Activated CD4-positive, CD25-positive, alpha-beta regulatory T cell treated with anti-CD3 and anti-CD28 coated beads, Interleukin-2, amount 50 U/mL, for 24 hours (primary cell): ENCODE measurements around the gene ZSCAN1.

ENCODE experiments used
- ATAC-seq, 2 donors: fragments of 150-1000 bp; cut with Tn5 transposase; one replicate each; pipeline ENCODE4 v1.10.0; 2021; ENCODE audit warnings: mild to moderate bottlenecking in 1 of 2, moderate library complexity in 1 of 2

ZSCAN1 gene

DNA sequence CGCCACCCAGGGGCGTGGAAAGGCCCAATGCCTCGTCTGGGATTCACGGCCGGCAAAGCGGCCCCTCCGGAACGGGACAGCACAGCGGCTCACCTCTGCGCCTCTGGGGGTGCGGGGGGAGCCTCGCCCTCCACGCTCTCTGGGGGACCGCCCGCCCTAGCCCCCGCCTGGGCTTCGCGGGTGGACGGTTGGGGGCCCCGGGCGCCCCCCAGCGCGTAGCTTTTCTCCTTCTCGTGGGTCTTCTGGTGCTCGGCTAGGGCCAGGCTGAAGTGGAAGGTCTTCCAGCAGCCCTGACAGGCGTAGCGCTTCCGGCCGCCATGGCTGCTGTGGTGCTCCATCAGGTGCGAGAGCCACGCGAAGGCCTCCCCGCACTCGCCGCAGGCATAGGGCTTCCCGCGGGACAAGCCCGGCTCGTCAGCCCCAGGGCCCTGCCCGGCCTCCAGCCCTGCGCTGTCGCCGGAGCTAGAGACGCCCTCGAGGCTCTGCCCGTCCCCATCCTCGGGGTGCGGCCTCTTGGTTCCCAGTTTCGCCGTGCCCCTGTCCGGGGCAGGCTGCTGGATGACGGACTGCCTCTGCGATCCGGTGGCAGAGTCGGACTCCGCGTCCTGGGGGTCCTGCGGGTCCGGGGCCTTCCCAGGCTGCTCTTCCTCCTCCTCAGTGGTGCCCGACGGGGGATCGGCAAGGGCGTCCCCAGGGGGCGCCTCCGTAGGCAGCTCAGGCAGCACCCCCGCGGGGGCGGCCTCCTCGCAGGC is 50.9 kb downstream of the ZSCAN1 start:
- ATAC-seq = no peak

DNA sequence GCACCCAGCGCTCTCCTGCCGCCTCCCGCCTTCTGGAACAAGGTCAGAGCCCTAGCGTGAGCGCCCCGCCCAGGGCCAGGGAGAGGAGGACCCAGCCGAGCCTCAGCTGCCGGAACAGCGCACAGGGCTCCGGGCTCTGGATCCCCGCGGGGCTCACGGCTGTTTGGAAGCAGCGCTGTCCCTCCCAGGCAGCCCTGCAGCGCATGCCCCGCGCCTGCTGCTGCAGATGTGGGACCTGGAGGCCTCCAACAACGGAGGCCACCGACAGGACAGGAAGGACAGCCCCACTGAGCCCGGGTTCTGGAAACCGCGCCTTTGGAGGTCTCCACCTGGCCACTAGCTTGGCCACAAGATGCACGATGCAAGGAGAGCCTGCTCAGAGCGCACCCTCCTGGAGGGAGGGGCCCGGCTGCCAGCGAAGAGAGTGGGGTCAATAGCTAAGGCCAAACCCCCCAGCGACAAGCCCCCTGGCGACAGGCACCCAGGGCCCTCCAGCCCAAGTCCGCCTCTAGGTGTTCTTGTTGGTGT is 51.6 kb downstream of the ZSCAN1 start:
- ATAC-seq = no peak

DNA sequence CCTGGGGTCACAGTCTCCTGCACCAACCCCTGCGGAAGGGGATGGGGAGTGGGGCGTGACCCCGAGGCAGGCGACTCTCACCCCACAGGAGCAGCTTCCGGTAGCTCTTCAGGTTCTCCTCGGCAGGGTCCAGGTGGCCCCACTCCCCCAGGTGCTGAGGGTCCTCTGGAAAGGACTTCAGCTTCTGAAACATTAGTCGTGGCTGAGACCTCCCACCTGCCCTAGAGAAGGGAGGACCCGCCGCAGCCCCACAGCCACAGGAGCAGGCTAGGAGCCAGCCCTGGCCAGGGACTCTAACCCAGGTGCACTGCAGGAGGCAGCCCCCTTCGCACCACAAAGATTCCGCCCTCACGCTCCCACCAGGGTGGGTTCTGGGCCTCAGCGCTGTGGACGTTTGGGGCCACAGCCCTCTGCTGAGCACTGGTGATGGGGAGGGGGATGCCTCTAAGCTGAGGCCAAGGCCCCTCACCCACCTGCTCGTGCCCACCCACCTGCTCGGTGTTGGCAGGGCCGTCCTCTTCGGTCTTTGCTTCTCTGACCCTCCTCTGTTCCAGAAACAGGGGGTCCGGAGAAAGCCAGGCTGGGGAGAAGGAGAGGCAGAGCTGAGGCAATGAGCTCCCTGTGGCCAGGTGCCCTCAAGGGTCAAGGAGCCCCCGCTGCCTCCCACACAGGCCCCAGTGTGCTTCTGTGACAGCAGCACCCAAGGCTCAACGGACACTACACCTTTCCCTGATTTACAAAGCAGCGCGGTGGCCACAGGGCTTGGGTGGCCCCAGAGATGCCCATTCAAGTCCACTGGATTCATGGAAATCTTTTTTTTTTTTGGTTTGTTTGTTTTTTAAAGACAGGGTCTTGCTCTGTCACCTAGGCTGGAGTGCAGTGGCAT is 53.2 kb downstream of the ZSCAN1 start:
- ATAC-seq = no peak

GRCh38 chr19:58088521-58089052 is 54.8 kb downstream of the ZSCAN1 start:
- no peak for ATAC-seq

DNA sequence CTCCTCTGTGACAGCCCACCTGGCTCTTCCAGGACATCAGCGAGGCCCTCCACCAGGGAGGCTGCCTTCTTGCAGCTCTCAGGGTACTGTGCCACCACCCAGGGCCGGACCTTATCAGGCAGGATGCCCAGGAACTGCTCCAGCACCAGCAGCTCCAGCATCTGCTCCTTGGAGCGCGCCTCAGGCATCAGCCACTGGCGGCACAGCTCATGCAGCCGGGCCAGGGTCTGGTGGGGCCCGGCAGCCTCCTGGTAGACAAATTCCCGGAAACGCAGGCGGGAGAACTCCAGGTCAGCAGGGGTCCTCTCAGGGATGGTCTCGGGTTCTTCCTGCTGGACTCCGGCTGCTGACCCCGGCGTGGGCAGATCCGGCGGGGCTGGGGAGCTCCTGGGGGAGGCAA is 56.0 kb downstream of the ZSCAN1 start:
- no peak for ATAC-seq

DNA sequence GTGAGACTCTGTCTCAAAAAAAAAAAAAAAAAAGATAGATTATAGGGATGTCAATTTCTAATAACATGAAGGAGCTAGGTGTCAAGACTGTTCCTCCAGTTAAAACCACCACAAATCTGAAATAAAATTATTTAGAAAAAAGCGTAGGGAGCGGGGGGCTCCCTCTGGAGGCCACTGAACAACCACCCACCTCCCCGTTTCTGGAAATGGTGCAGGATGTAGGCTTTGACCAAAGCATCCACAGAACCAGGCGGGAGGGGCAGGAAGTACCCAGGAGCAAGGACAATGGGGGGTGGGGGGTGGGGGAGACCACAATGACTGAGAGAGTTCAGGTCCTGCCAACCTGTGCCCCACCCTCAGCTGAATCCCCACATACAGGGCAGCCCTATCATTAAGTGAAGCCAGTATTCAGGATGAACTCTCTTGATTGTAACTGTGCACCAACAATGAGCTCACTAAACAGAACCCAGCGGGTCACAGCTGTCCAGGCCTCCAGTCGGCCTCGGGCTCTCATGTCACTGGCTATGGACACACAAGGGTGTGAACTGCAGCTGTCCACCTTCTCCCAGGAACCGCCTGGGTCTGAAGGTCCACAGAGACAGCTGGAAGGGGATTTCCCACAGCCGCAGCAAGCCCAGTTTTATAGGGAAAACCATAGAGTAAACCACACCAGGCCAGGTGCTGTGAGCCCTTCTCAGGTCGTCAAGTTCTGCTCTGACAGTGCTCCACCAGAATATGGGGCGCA is 57.6 kb downstream of the ZSCAN1 start:
- no peak for ATAC-seq

- no peak for ATAC-seq
These were observed 59.2 kb downstream of the ZSCAN1 start for GRCh38 chr19:58093071-58093470.

GRCh38 chr19:58095328-58095727 is 61.5 kb downstream of the ZSCAN1 start:
- ATAC-seq = no peak

GRCh38 chr19:58096884-58097283 is 63.1 kb downstream of the ZSCAN1 start:
- ATAC-seq = no peak

DNA sequence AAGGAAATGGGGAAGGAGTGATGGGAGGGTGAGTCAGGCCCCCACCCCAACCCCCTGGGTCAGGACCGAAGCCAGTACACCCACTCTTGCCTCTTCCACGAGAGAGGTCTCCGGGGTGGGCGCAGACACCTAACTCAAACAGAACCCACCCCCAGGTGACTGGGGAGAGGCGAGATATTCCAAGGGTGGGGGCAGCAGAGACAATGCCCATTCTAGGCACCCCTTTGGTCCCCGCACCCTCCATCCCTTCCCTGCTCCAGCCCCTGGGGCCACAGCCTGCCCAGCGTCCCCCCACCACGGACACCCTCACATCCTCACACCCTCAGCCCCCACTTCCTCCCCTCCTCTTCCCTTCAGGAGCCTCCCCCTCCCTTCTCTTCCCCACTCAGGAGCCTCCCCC is 63.5 kb downstream of the ZSCAN1 start:
- no peak for ATAC-seq

- ATAC-seq = peak; percentile 98
These were observed 64.2 kb downstream of the ZSCAN1 start, which contains the start of gene ZSCAN18 for GRCh38 chr19:58097781-58098681. Gene ZSCAN18 (minus strand): TSS chr19:58098231. CDS start chr19:58090267, 7,964 bp downstream.

DNA sequence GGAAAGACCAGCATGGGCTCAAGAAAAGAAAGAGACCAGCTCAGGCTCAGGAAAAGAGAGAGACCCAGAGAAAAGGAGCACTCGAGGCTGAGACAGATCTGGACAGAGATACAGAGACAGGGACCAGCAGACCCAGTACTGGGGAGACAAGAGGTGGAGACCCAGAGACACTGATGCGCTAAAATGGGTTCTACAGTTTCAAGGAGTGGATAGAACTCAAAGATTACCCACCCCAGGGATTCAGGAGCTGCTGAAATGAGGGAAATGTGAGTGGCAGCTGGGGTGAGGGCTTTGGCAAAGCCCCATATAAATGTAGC is 64.8 kb downstream of the ZSCAN1 start:
- ATAC-seq = no peak
